ENCODE results near the gene ACTA2. TPM values are rescaled to one million over a fixed set of nuclear protein-coding genes. Genes with fewer than 3 reads are reported as not detected.

Gene ACTA2
- total RNA-seq, 1 experiment from 2014 or later, result not detected

GRCh38 chr10:88938039-88938438 is 14.5 kb downstream of the ACTA2 start:
- Mint-ChIP-seq H3K9me3 (ENCODE audit: unreplicated experiment) (no peaks in the 10 kb centered on the region), H3K27ac (ENCODE audit: unreplicated experiment) (no peak overlapping the region), H3K4me3 (ENCODE audit: unreplicated experiment) (no peak overlapping the region), H3K4me1 (ENCODE audit: low read depth, unreplicated experiment) (no peaks in the 10 kb centered on the region), H3K27me3 (ENCODE audit: insufficient read depth, unreplicated experiment) (peaks cover 7% of the 10 kb centered on the region), H3K36me3 (ENCODE audit: insufficient read depth, unreplicated experiment) (no peaks in the 10 kb centered on the region)
- Histone ChIP-seq H3K4me3 (ENCODE audit: low read depth, low read length) (no peak overlapping the region), H3K9me3 (no peaks in the 10 kb centered on the region), H3K36me3 (ENCODE audit: control insufficient read depth, insufficient read depth, low read length) (no peaks in the 10 kb centered on the region), H3K4me1 (no peaks in the 10 kb centered on the region), H3K27me3 (replicated peaks; ENCODE audit: control insufficient read depth, insufficient read depth, low read length) (no peaks in the 10 kb centered on the region)
- no peak for DNase-seq
- BruUV-seq (replicated peaks), result no TSS peak
- no peak for TF ChIP-seq CTCF (IDR thresholded peaks at IDR 0.05; ENCODE audit: insufficient read depth in 1 of 2, low read depth in 1 of 2, low read length in 1 of 2, severe bottlenecking in 1 of 2, unreplicated experiment in 1 of 2)
- intact Hi-C loops (cut with micrococcal nuclease; ENCODE audit: unreplicated experiment), result no loop called here
- CTCF ChIA-PET, result no interaction called here
- POLR2A ChIA-PET, result no interaction called here

DNA sequence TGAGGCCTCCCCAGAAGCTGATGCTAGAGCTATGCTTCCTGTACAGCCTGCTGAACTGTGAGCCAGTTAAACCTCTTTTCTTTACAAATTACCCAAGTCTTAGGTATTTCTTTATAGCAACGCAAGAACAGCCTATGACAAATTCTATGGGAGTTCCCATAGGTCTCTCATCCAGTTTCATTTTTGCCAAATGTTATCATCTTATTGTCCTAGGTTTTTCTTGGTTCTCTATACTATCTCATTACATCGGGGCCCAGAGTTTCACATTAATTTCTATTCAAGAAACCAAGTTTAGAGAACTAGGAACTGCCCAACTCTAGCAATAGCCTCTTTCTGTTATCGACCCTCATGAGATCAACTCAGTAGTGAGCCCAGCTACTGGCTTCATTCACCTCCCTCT is 15.9 kb downstream of the ACTA2 start:
- Mint-ChIP-seq H3K4me1 (ENCODE audit: low read depth, unreplicated experiment) (no peaks in the 10 kb centered on the region), H3K36me3 (ENCODE audit: insufficient read depth, unreplicated experiment) (no peaks in the 10 kb centered on the region), H3K27ac (ENCODE audit: unreplicated experiment) (no peak overlapping the region), H3K9me3 (ENCODE audit: unreplicated experiment) (no peaks in the 10 kb centered on the region), H3K27me3 (ENCODE audit: insufficient read depth, unreplicated experiment) (peaks cover 6% of the 10 kb centered on the region), H3K4me3 (ENCODE audit: unreplicated experiment) (no peak overlapping the region)
- intact Hi-C loops (cut with micrococcal nuclease; ENCODE audit: unreplicated experiment), result no loop called here
- BruUV-seq (replicated peaks), result no TSS peak
- Histone ChIP-seq H3K36me3 (ENCODE audit: control insufficient read depth, insufficient read depth, low read length) (no peaks in the 10 kb centered on the region), H3K27me3 (replicated peaks; ENCODE audit: control insufficient read depth, insufficient read depth, low read length) (no peaks in the 10 kb centered on the region), H3K4me1 (peaks cover 5% of the 10 kb centered on the region; the same call in 1 of the 2 replicates), H3K4me3 (ENCODE audit: low read depth, low read length) (no peak overlapping the region), H3K9me3 (no peaks in the 10 kb centered on the region)
- CTCF ChIA-PET, result no interaction called here
- no peak for DNase-seq
- POLR2A ChIA-PET, result no interaction called here
- no peak for TF ChIP-seq CTCF (IDR thresholded peaks at IDR 0.05; ENCODE audit: insufficient read depth in 1 of 2, low read depth in 1 of 2, low read length in 1 of 2, severe bottlenecking in 1 of 2, unreplicated experiment in 1 of 2)

GRCh38 chr10:88934900-88935672 is 17.5 kb downstream of the ACTA2 start:
- Mint-ChIP-seq H3K4me3 (ENCODE audit: unreplicated experiment) (peak overlapping the region; percentile 5), H3K36me3 (ENCODE audit: insufficient read depth, unreplicated experiment) (no peaks in the 10 kb centered on the region), H3K27ac (ENCODE audit: unreplicated experiment) (no peak overlapping the region), H3K4me1 (ENCODE audit: low read depth, unreplicated experiment) (no peaks in the 10 kb centered on the region), H3K27me3 (ENCODE audit: insufficient read depth, unreplicated experiment) (peaks cover 2% of the 10 kb centered on the region), H3K9me3 (ENCODE audit: unreplicated experiment) (no peaks in the 10 kb centered on the region)
- DNase-seq, result peak; percentile 70 to 76
- peaks cover 5% of the 10 kb centered on the region; the same call in 1 of the 2 replicates for H3K4me1 ChIP-seq
- intact Hi-C loops (cut with micrococcal nuclease; ENCODE audit: unreplicated experiment), result loop anchor here (1.0 kb wide), 4 partner anchors 52 to 282 kb away; no protein-coding TSS in a partner anchor
- CTCF ChIA-PET, result interaction anchor here (0.6 to 1.3 kb wide), 7 partner anchors 27 to 370 kb away, joined by 3 to 6 read pairs (median 3); no protein-coding TSS in a partner anchor
- no peaks in the 10 kb centered on the region for H3K36me3 ChIP-seq (ENCODE audit: control insufficient read depth, insufficient read depth, low read length)
- H3K4me3 ChIP-seq (ENCODE audit: low read depth, low read length), result no peak overlapping the region
- H3K27me3 ChIP-seq (replicated peaks; ENCODE audit: control insufficient read depth, insufficient read depth, low read length), result no peaks in the 10 kb centered on the region
- peak; percentile 51 to 90 for TF ChIP-seq CTCF (IDR thresholded peaks at IDR 0.05; ENCODE audit: insufficient read depth in 1 of 2, low read depth in 1 of 2, low read length in 1 of 2, severe bottlenecking in 1 of 2, unreplicated experiment in 1 of 2)
- POLR2A ChIA-PET, result interaction anchor here (0.6 kb wide), 1 partner anchor 56 kb away, joined by 3 read pairs; no protein-coding TSS in a partner anchor
- BruUV-seq (replicated peaks), result no TSS peak
- H3K9me3 ChIP-seq, result no peaks in the 10 kb centered on the region
